Ascending aorta (tissue), 2 donors: ENCODE measurements around the gene ATP8A2. TPM values are rescaled to one million over a fixed set of nuclear protein-coding genes. Genes with fewer than 3 reads are reported as not detected.

Experiments used
- DNase-seq, 2 donors: peaks; one replicate each; pipeline ENCODE4 v3.0.0-alpha.2; 2019; ENCODE audit warnings: low spot score in 2 of 2
- H3K27ac ChIP-seq, 2 donors: fragments of 200-600 bp; sonication (generic); one replicate each; pipeline ENCODE4 v1.5.1; 2016 to 2017; ENCODE audit warnings: mild to moderate bottlenecking in 1 of 2
- H3K27me3 ChIP-seq: fragments of 200-600 bp; sonication (generic); one replicate; pipeline ENCODE4 v1.5.1; 2017
- H3K36me3 ChIP-seq, 2 donors: fragments of 200-600 bp; sonication (generic); one replicate each; pipeline ENCODE4 v1.5.1; 2016
- H3K4me1 ChIP-seq, 2 donors: fragments of 200-600 bp; sonication (generic); one replicate each; pipeline ENCODE4 v1.5.1; 2016 to 2017; ENCODE audit warnings: mild to moderate bottlenecking in 1 of 2
- H3K4me3 ChIP-seq, 2 donors: fragments of 200-600 bp; sonication (generic); one replicate each; pipeline ENCODE4 v1.5.1; 2016 to 2017; ENCODE audit warnings: mild to moderate bottlenecking in 1 of 2
- H3K9me3 ChIP-seq, 2 donors: fragments of 200-600 bp; sonication (generic); one replicate each; pipeline ENCODE4 v1.5.1; 2016
- CTCF ChIP-seq, 3 experiments: fragments of 200-600 bp in 2 of 3; fragments of 450-650 bp in 1 of 3; sonication (generic) in 2 of 3; IDR thresholded peaks; one replicate each; pipeline ENCODE4 v1.5.1; 2016 to 2019; ENCODE audit warnings: antibody characterized with exemption in 3 of 3, mild to moderate bottlenecking in 1 of 3, moderate library complexity in 1 of 3
- intact Hi-C: fragments of 100-400 bp; cut with DNase I; formaldehyde crosslinking; loops from one replicate; pipeline ENCODE4 v1.15.1; 2023
- total RNA-seq: library from RNA; depleted of rRNA; stranded (reverse); fragments of >200 nt; gene quantifications from one replicate; pipeline ENCODE4 v1.1.0, GENCODE V29; 2016

The ATP8A2 gene
- total RNA-seq, 1 donor from 2014 or later = under 0.01 TPM

GRCh38 chr13:25979371-25979770, 607.6 kb downstream of the ATP8A2 start:
- intact Hi-C loops = no loop called here
- no peak overlapping the region for H3K27ac ChIP-seq
- H3K27me3 ChIP-seq = no peaks in the 10 kb centered on the region
- TF ChIP-seq CTCF (IDR thresholded peaks at IDR 0.05) = no peak
- no peaks in the 10 kb centered on the region for H3K36me3 ChIP-seq
- H3K4me1 ChIP-seq = no peaks in the 10 kb centered on the region
- no peak overlapping the region for H3K4me3 ChIP-seq
- H3K9me3 ChIP-seq = no peaks in the 10 kb centered on the region
- no peak for DNase-seq

- no peaks in the 10 kb centered on the region for H3K4me1 ChIP-seq
- no peak overlapping the region for H3K27ac ChIP-seq
- TF ChIP-seq CTCF (IDR thresholded peaks at IDR 0.05) = no peak
- H3K9me3 ChIP-seq = no peaks in the 10 kb centered on the region
- DNase-seq = no peak
- intact Hi-C loops = no loop called here
- no peaks in the 10 kb centered on the region for H3K36me3 ChIP-seq
- no peak overlapping the region for H3K4me3 ChIP-seq
- no peaks in the 10 kb centered on the region for H3K27me3 ChIP-seq
Measured at GRCh38 chr13:25980255-25980654, 608.5 kb downstream of the ATP8A2 start.

DNA sequence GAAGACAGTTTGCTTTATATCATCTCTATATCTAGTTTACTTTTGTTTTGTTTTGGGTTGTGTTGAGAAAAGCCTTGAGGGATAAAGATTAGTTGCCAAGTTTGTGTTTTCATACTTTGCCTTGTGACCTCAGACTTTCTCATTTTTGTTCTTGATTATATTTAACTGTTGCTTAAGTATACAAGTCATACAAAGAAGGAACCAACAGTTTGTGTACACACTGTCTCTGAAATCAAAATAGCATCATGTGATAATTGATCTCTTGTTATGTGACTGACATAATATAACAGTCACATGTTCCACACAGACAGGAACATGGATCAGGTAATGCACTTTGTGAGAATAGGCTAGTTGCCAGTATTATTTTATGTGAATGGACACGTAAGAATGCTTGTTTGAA, 609.3 kb downstream of the ATP8A2 start:
- intact Hi-C loops = no loop called here

DNA sequence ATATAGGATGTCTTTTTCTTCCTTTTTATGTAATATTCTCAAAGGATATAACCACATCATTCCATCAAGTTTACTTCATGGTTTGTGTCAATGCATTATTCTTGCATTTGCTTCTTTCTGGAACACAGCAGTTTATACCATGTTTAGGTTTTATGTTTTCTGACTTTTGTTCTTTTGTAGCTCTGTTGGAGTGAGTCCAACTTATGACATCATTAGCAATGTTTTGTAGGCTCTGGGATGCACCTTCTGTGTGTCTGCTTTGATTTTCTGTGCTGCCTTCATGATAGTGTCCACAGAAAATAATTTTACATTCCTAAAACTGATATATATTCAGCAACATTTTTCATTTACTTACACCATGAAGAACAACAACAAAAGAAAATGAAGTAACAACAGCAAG, 611.1 kb downstream of the ATP8A2 start:
- H3K36me3 ChIP-seq = no peaks in the 10 kb centered on the region
- intact Hi-C loops = no loop called here
- no peak for DNase-seq
- H3K4me3 ChIP-seq = no peak overlapping the region
- H3K4me1 ChIP-seq = no peaks in the 10 kb centered on the region
- no peaks in the 10 kb centered on the region for H3K9me3 ChIP-seq
- no peak overlapping the region for H3K27ac ChIP-seq
- no peak for TF ChIP-seq CTCF (IDR thresholded peaks at IDR 0.05)
- no peaks in the 10 kb centered on the region for H3K27me3 ChIP-seq

More for the DNA sequence above, 609.3 kb downstream of the ATP8A2 start:
- Histone ChIP-seq H3K9me3 (no peaks in the 10 kb centered on the region), H3K4me1 (no peaks in the 10 kb centered on the region), H3K36me3 (no peaks in the 10 kb centered on the region), H3K27ac (no peak overlapping the region), H3K4me3 (no peak overlapping the region), H3K27me3 (no peaks in the 10 kb centered on the region)
- no peak for DNase-seq
- no peak for TF ChIP-seq CTCF (IDR thresholded peaks at IDR 0.05)

DNA sequence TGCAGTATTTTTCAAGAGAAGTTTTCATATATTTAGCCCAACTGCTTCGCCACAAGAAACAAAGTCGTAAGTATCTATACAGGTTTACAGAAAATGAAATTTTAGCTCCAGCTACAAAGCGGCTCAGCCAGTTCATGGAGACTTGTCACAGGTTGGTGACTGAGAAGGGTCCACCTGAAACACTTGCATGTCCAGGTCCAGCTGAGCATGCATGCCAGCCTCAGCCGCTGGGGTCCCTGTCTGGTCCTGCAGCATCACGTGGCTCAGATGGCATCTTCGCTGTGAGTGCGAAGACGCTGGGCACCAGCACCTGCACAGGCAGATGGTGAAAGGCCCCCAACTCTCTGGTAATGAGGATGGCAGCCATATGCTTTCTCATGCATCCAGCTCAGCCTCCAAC, 616.2 kb downstream of the ATP8A2 start:
- H3K9me3 ChIP-seq = no peaks in the 10 kb centered on the region
- no peak for DNase-seq
- intact Hi-C loops = no loop called here
- TF ChIP-seq CTCF (IDR thresholded peaks at IDR 0.05) = no peak
- H3K36me3 ChIP-seq = no peaks in the 10 kb centered on the region
- no peaks in the 10 kb centered on the region for H3K4me1 ChIP-seq
- H3K27ac ChIP-seq = no peak overlapping the region
- no peaks in the 10 kb centered on the region for H3K27me3 ChIP-seq
- H3K4me3 ChIP-seq = no peak overlapping the region

- Histone ChIP-seq H3K36me3 (no peaks in the 10 kb centered on the region), H3K27me3 (no peaks in the 10 kb centered on the region), H3K9me3 (peaks cover 0 to under 1% of the 10 kb centered on the region in 2 donors), H3K27ac (no peak overlapping the region), H3K4me3 (no peak overlapping the region), H3K4me1 (no peaks in the 10 kb centered on the region)
- intact Hi-C loops = no loop called here
- no peak for DNase-seq
- no peak for TF ChIP-seq CTCF (IDR thresholded peaks at IDR 0.05)
Measured at GRCh38 chr13:25988661-25989060, 616.9 kb downstream of the ATP8A2 start.
